Activated gamma-delta T cell (primary cell): ENCODE data around the gene SLC44A1.

ENCODE experiments used
- DNase-seq: peaks from one replicate; lab custom pipeline; 2025; lab: John Stamatoyannopoulos, UW
- total RNA-seq, 2 donors: gene quantifications; one replicate each; lab custom pipeline; 2026; lab: John Stamatoyannopoulos, UW

Gene SLC44A1
- 36.8 to 57.2 reads per million in 2 donors for total RNA-seq

DNA sequence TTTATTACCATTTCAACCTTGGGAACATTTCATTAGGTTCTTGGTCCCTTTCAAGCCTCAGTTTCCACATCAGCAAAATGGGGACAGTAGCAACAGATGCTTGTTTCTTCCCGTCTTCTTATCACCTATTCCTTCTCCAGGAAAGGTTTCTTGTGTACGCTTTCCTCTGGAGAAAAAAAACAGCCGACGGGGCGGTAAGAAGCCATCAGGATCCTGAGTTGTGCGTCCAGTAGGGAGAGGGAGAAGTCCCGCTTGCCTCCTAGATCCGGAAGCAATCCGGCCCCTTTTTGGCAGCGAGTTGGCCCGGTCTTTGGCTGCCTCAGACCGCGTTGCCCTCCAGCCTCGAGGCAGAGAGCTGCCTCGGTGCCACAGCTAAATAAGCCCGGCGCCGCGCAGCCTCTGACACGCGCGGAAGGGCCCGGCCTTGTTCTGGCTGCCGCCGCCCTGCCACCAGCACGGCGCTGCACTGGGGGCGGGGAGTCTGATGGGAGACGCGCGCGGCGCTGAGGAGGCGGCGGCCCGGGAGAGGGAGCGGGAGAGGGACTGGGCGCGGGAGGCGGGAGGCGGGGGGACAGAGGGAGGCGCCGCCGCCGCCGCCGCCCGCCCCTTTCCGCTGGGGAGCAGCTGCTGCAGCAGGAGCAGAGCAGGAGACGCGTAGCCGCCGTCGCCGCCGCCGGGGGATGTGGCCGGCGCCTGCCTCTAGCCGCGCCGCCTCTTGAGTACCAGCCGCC lies at the start of gene SLC44A1:
Gene SLC44A1 (plus strand): TSS at position 649 of the 731 bp plus-strand sequence. CDS start 218 bp downstream, outside the sequence.
- peak; percentile 80 for DNase-seq

DNA sequence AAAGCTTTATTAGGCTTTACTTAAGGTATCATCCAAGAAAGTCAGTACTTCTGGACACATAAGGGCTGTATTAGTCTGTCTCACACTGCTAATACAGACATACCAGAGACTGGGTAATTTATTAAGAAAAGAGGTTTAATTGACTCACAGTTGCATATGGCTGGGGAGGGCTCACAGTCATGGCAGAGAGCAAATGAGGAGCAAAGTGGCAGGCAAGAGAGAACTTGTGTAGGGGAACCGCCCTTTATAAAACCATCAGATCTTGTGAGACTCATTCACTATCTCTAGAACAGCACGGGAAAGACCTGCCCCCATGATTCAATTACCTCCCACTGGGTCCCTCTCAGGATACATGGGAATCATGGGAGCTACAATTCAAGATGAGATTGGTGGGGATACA lies 49.2 kb upstream of the SLC44A1 start:
- no peak for DNase-seq

DNA sequence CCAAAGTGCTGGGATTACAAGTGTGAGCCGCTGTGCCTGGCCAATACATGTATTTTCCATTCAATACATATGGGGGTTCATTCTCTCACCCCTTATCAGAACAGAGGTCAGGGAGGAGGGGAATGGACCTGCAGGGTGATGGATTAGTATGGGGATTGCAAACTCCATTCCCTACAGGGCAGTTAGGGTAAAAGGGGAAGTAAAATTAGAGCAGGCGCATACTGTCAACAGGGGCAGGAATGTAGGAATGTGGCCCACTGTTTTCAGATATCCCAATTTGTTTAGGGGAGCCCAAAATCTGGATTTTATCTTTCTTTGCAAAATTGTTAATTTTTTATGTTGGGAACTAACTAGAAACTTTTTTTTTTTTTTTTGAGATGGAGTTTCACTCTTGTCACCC lies 46.4 kb upstream of the SLC44A1 start:
- DNase-seq: no peak

DNA sequence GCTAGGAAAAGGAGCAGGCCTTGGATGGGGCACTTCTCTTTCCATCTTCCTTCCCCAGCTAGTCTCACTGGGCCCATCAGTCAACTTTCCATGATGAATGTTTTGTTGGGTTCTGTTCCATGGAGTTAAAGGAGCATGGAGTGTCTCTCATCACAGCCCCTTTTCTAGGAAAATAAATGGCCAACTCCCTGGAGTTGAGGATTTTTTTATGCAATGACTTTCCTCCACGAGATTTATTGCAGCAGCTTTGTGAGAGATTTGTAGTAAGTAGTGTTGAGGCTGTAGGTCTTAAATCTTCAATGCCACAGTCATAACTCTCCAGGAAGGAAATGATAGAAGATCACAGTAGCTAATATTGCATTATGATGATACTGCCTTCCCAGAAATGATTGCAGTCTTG lies 45.6 kb upstream of the SLC44A1 start:
- no peak for DNase-seq

DNA sequence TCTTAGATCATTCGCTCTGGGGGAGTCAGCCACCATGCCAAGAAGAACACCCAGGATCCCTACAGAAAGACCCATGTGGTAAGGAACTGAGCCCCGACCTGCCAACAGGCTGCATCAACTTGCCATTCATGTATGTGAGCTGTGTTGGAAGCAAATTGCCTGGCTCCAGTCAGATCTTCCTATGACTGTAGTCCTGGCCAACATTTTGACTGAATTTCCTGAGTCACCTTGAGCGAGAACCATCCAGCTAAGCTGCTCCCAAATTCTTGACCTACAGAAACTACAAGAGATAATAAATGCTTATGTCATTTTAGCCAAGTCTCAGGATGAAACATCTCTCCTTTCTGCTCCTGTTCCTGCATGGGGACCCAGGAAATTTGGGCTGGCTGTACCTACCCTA lies 40.0 kb upstream of the SLC44A1 start:
- no peak for DNase-seq

DNA sequence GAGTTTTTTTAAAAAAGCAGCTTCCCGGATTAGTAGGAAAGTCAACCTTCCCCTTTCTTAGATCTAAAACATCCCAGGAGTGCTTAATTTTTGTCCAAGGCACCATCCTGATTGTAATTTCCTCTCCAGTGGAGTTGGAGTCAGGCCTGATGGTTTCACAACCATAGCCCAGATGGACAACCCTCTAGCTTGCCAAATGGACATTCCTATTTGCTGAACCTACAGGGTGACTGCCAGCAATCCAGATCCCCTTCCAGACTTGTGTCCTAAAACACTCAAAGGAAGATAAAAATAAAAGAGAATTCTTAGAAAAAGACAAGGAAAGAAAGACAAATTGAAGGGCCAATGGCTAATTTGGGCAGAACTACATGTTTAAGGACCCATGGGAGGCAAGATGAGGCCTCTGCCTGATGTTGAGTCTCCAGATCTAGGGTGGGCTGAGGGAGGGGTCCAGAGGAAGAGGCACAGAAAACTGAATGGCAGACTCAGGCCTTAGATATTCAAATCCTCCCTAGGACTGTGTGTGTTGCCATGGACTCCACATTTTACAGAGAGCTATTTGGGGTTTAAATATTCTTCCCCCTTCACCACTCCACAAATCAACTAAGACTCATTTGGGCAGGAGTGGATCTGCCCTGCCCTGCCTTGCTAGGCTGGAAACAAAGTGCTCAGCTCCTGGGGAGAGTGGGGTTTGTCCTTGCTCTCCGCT lies 38.5 kb upstream of the SLC44A1 start:
- no peak for DNase-seq

DNA sequence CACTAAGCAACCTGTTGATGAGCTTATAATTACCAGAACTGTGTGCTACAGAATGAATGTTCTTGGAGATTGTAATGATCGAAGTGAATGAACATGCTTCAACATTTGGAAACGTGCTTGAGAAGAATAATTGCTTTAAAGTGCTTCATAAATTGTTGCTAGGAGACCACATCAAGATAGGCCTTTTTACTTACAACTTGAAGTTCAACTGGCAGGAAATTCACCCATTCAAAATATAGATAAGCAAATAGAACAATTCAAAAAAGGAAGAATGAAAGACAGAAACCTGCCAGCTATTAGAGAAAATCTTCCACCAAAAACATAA lies 38.0 kb upstream of the SLC44A1 start:
- DNase-seq: no peak

DNA sequence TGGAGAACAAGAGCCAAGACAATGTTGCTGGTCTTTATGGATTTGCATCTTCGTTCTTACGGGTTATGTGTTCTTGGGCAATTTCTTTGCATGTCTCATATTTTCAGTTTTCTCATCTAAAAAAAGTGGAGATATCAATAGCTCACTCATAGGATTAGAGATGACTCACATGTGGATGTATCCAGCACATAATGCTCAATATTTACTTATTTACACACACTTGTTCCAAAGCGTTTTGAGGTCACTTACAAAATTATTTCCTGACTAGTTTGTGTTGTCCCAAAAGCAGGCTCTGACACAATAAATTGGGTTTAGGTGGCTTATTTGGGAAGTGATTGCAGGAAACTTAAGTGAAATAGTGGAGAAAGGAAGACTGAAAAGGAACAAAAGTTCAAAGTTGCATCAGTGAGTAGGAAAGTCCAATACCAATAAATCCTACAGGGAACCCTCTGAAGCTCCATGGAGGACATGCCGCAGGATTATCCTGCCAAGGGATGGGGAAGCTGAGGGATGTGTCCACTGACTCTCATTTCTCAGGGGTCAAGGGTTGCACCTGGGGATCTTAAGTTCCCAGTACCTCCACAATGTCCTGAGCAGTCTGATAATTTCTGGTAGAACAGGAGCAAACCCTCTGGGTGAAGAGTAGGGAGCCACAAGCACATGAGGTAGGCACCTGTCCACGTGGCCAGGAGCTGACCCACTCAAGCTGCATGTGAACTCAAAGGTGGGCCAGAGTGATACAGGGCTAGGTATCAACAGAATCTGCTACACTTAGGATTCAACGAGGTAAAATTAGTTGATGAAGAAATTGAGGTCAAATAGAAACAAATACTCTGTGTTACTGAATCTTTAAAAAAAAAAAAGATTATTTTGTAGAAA lies 37.4 kb upstream of the SLC44A1 start:
- no peak for DNase-seq

DNA sequence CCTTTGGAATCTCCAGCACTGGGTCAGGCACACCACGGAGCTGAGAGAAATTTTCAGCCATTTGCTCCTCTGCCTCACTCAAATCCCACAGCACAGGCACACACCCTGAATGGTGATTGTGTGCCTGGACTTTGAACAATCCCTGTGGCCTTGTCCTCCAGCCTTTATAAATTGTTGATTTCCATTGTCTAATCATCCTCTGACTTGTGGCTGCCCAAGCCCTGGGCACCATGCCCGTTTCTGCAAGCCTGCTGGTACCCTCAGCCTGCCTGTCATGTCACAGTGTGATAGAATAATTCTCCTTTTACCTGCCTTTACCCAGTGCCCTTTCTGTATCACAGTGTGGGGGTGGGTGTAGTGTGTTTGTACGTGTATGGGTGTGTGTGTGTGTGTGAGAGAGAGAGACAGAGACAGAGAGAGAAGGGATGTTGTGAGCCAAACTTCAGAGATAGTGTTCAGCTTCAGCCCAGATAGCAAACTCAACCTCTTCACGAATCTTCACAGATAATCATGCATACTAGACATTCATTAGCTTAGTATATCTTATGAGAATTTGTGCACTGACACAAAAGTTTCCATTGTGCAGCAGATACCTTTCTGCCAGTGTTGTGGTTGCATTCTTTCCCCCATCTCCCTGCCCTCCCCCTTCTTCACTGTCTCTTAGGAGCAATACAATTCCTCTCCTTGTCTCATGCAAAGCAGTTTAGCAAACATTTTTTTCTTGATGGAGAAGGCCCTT lies 27.8 kb upstream of the SLC44A1 start:
- no peak for DNase-seq

DNA sequence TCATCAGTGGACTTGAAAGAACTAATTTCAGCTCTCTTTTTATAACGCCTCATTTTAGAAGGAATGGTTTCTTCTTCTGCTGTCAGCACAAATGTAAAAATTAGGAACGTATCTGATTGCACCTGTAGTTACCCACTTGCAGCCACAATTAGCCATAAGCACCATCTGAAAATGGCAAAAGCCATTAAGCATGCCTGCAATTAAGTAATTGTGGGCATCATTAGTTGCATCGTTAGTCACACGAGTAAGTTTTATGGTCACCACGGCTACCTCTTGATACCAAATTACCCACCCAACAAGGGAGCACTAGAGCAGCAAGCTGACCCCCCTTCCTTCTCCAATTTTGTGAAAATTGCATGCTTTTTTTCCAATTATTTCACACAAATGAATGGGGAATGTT lies 25.8 kb upstream of the SLC44A1 start:
- no peak for DNase-seq

DNA sequence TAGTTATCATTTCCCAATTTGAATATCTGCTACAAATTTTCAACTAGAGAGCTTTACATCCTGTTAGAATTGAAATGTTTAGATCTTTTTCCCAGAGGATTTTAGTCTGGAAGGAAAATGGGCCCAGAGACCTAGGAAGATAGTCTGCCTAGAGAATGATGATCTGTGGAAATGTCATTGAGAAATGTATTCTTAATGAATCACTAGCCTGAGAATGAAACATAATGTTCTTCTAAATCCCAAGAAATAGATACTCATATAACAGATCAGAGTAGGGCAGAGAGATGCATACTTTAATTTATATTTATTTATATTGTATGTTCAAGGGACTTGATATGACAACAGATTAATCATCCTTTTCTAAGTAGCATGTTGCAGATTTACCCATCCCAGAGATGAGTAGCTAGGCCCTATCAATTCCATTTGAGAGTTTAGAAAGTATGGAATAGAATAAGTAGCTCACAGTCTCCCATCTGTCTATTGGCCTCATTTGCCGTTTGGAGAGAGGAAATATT lies 25.1 kb upstream of the SLC44A1 start:
- DNase-seq: no peak

DNA sequence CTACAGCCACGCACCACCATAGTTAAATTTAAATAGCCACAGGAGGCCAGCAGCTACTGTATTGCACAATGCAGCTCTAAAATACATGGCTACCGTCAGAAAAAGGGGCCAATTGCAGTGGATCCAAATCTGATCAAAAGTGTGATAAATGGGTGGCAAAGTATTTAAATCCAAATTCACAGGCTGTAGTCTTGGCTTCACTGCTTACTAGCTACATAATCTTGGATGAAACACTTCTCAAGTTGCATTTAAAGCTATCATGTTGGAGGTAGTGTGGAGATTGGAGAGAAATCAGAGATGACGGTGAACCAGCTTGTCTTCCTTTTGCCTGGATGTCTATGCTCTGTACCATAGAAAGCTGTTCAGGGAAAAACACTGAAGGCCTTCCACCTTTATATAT lies 24.0 kb upstream of the SLC44A1 start:
- no peak for DNase-seq

DNA sequence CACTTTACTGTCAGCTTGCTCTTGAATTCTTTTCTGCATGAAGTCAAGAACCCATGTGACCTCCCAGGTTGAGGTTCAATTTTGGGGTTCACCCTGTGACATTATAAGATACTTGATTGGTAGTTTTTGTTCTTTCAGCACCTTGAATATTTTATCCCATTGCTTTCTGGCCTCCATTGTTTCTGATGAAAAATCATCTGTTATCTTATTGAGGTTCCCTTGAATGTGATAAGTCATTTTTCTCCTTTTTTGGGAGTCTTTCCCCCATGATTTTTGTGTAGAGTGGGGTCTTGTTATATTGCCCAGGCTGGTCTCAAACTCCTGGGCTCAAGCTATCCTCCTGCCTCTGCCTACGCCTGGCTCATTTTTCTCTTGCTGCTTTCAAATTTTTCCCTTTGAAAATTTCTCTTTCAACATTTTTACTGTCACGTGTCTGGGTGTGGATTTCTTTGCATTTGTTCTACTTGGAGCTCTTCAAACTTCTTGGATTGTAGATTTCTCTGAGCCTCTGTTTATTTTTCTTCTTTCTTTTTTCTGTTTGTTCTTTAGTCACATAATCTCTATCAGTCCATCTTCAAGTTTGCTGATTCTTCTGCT lies 20.8 kb upstream of the SLC44A1 start:
- no peak for DNase-seq

DNA sequence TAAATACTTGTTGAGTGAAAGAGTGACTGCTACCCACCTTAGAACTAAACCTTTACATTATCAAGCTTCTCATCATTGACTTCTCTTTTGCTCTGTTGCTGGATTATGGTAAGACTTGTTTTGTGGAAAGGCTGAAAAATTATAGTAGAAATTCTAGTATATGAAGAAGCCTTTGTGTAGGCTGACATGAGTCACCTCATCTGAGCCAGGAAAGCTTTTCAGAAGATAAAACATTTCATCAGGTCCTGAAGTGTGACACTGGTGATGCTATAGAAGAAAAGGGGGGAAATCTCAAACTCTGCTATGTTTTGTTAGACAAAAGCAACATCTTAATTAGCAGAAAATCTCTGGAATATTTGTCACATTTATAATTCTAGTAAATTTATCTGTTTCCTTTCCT lies 18.4 kb upstream of the SLC44A1 start:
- no peak for DNase-seq

DNA sequence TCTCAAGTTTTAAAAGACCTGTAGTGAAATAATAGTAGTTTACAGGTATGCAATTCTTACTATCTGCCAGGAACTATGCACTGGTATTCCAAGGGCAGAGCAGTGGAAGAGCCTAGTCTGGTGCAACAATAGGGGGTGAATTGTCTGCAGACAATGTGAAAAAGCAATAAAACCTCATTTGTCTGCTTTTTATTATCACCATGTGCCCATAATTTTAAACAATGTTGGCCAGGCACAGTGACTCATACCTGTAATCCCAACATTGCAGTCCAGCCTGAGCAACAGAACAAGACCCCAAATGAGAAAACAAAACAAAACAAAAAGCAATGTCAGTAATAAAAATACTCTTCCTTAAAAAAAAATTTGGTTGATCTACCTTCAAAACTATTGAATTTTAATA lies 12.2 kb upstream of the SLC44A1 start:
- no peak for DNase-seq

DNA sequence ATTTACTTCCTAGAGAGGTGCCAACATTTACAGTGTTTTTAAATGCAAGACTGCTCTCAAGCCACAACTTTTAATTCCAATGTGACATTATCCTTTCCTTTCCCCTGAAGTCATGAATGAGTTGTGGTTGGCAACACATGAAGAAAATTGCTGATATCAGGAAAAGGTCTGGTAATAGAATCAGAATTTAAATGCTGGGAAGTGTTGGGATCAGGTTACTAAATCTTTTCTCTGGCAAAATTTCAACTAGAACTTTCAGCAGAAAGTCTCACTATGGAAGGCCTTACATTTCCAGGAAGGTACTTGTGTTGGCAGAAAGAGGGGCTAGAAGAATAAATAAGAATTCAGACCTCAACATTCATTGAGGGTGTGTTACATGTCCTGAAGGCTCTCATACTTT lies 10.6 kb upstream of the SLC44A1 start:
- no peak for DNase-seq

DNA sequence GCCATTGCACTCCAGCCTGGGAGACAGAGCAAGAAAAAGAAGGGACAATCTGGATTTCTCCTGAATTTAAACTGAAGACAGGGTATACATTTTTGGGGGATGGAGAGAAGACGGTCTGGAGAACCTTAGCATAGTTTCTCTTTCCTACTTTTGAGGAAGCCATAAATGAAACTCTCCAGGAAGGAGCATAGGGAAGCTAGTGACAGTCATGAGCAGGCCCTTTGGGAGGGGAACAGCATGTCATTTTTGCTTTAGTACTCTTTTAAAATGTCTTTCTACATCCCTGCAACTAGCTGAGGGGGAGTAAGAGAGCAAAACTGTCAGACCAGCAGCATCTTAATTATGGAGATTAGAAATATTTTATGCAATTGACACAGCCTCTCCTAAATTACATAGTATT lies 8.2 kb upstream of the SLC44A1 start:
- no peak for DNase-seq

DNA sequence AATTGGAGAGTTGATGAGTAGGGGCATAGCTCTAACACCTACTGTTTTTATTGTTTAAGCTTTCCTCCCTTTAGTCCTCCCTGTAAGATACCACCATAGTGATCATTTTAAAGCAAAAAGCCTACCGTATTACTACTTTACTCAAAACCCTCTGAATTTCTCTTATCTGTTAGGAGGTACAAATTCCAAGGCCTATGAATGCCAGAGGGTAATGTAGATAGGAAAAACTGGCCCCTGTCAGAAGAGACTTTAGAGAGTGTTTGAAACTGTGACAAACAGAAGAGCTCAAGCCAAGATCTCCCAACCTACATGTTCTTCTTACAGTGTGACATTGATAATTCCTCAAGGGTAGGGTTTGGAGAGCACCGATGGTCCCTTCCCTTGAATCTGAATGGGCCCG lies 7.2 kb upstream of the SLC44A1 start:
- DNase-seq: no peak

DNA sequence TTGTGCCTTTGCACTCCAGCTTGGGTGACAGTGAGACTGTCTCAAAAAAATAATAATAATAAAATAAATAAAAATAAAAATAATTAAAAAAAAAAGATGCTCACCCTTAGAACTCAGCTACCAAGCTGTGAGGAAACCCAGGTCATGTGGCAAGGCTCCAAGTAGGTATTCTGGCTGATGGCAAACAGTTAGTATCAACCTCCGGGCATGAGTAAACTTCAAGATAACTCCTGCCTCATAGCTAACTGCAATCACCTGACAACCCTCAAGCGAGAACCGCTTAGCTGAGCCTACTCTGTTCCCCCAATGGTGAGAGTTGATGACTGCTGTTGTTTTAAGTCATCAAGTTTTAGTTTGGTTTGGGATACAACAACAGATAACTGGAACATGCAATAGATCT lies 6.1 kb upstream of the SLC44A1 start:
- DNase-seq: no peak

DNA sequence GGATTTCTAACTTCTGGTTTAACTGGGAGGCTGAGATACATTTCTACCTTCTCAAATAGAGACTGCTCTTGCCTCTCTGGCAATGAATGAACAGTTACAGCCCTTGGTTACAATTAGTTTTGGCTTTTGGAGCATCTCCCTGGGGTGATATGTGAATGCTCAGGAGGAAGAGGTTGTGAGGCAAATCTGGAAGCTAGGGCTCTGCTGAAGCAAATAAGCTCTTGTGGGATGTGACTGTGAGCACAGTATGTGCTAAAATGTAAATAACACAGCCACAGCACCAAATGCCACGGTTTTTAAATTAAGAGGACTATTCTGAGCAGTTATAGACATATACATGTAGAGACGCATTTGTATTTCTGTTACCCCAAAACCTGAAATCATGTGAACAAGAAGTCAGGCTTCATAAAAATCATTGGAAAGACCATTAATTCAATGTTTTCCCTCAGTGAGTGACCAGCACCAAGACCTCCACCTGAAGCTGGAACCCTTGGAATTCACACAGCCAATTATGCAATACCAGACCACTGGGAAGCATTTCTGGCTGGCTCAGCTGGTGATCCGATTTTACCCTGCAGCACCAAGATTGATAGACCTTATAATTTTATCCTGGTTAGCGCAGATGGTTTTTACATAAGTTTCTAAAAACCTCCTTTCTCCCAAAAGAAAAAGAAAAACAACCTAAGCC lies 3.0 kb upstream of the SLC44A1 start:
- DNase-seq: no peak

DNA sequence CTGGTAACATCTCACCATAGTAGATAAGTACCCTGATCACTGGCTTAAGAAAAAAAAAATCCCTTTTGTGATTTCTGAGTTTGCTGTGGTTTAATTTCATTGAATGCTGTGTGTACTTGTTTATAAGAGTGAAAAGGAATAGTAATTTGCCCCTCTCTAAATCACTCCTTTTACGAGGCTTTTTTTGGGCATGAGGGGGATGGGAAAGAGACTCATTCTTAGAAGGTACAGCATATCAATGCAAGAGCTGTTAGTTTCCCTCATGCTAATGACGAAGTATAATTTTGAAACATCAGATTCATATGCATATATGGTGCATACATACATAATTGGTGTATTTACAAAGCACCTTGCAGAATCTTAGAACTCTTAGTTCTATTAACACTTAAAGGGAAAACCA lies 2.4 kb upstream of the SLC44A1 start:
- no peak for DNase-seq
